Stomach (tissue), 9 donors: ENCODE data around the gene RALGAPA2. TPM values are rescaled to one million over a fixed set of nuclear protein-coding genes. Genes with fewer than 3 reads are reported as not detected.

Experiments used
- DNase-seq, 2 donors: peaks; one replicate each; pipeline versions ENCODE4 v3.0.0 to v3.0.0-alpha.2; 2013 to 2019
- H3K27ac ChIP-seq, 5 donors: fragments of 200-600 bp in 4 of 5; sonication (generic) in 4 of 5; one replicate each; pipeline ENCODE4 v1.5.1; 2013 to 2019; ENCODE audit warnings: mild to moderate bottlenecking in 1 of 5, moderate library complexity in 1 of 5
- H3K27me3 ChIP-seq, 3 donors: fragments of 200-600 bp; sonication (generic); one replicate each; pipeline ENCODE4 v1.5.1; 2017 to 2019; ENCODE audit warnings: mixed run types in 1 of 3
- H3K36me3 ChIP-seq, 4 donors: fragments of 200-600 bp; sonication (generic); 1 replicate in 3 of 4; 2 replicates in 1 of 4; pipeline ENCODE4 v1.5.1; 2016 to 2019
- H3K4me1 ChIP-seq, 4 donors: fragments of 200-600 bp; sonication (generic); one replicate each; pipeline ENCODE4 v1.5.1; 2016 to 2019
- H3K4me3 ChIP-seq, 4 donors: fragments of 200-600 bp; sonication (generic) in 3 of 4; one replicate each; pipeline ENCODE4 v1.5.1; 2016 to 2019; ENCODE audit warnings: mild to moderate bottlenecking in 1 of 4
- H3K9me3 ChIP-seq, 4 donors: fragments of 200-600 bp; sonication (generic); one replicate each; pipeline ENCODE4 v1.5.1; 2016 to 2019
- EP300 ChIP-seq: sonication (generic); formaldehyde crosslinking; IDR thresholded peaks from one replicate; pipeline ENCODE4 v1.6.1; 2017; ENCODE audit warnings: antibody characterized with exemption
- POLR2A ChIP-seq, 4 donors: fragments of 450-650 bp; IDR thresholded peaks; one replicate each; pipeline ENCODE4 v1.6.1; 2016; ENCODE audit warnings: antibody characterized with exemption in 4 of 4, control low read depth in 2 of 4, mild to moderate bottlenecking in 1 of 4, moderate library complexity in 1 of 4
- POLR2AphosphoS5 ChIP-seq, 3 donors: sonication (generic); formaldehyde crosslinking; IDR thresholded peaks; one replicate each; pipeline ENCODE4 v1.6.1; 2016; ENCODE audit warnings: antibody characterized with exemption in 3 of 3
- WGBS, 5 donors: extraction: QIAGEN DNeasy Blood & Tissue Kit in 3 of 5; methylation state at CpG; one replicate each; pipeline versions ENCODE4 v1.1.5 to v1.1.7; 2013 to 2018; 5-methylcytosine and 5-hydroxymethylcytosine counted together
- intact Hi-C: fragments of 100-400 bp; cut with DNase I; formaldehyde crosslinking; loops from one replicate; pipeline ENCODE4 v1.15.1; 2023; ENCODE audit warnings: low total_unique reads
- polyA plus RNA-seq, 3 donors: library from polyadenylated mRNA; stranded (reverse); fragments of 200-250 nt; gene quantifications; one replicate each; pipeline ENCODE4 v1.2.3, GENCODE V29; 2013
- total RNA-seq, 5 donors: library from RNA; depleted of rRNA; stranded (reverse); fragments of >200 nt; gene quantifications; one replicate each; pipeline versions ENCODE4 v1.1.0 to v1.2.3, GENCODE V29; 2014 to 2016
- TF ChIP-seq, protein P1 (sequence below), 7 experiments: fragments of 450-650 bp in 4 of 7; fragments of 200-600 bp in 3 of 7; sonication (generic) in 3 of 7; IDR thresholded peaks; one replicate each; pipeline ENCODE4 v1.5.1; 2016 to 2019; ENCODE audit warnings: antibody characterized with exemption in 7 of 7, control low read depth in 2 of 7, mild to moderate bottlenecking in 1 of 7
- donor health status: healthy with polysubstance abuse.
- donor health status: Bipolar disorder and iron deficiency.
- donor health status: healthy.

The RALGAPA2 gene
- total and polyA plus RNA-seq, 8 donors: 4.3 to 159 (median 48.7) TPM

DNA sequence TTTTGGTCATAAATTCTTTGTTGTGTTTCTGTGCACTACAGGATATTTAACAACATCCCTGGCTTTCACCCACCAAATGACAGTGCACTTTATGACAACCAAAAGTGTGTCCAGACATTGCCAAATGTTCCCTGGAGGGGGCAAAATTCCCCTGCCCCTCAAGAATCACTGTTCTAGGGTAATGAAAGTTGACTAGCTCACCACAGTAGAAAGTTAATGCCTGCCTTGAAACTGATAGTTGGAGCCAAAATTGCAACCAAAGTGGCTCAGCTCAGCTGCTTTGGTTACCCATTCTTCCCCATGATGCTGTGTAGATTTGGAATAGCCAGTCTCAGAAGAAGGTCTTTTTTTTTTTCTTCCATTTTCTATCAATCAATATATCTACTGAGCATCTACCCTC lies 150.6 kb downstream of the RALGAPA2 start:
- intact Hi-C loops: no loop called here
- H3K27me3 ChIP-seq: no peaks in the 10 kb centered on the region
- TF ChIP-seq EP300 (no peak), POLR2A (IDR thresholded peaks at IDR 0.05) (no peak), POLR2AphosphoS5 (IDR thresholded peaks at IDR 0.05) (no peak)
- TF ChIP-seq, protein P1, sequence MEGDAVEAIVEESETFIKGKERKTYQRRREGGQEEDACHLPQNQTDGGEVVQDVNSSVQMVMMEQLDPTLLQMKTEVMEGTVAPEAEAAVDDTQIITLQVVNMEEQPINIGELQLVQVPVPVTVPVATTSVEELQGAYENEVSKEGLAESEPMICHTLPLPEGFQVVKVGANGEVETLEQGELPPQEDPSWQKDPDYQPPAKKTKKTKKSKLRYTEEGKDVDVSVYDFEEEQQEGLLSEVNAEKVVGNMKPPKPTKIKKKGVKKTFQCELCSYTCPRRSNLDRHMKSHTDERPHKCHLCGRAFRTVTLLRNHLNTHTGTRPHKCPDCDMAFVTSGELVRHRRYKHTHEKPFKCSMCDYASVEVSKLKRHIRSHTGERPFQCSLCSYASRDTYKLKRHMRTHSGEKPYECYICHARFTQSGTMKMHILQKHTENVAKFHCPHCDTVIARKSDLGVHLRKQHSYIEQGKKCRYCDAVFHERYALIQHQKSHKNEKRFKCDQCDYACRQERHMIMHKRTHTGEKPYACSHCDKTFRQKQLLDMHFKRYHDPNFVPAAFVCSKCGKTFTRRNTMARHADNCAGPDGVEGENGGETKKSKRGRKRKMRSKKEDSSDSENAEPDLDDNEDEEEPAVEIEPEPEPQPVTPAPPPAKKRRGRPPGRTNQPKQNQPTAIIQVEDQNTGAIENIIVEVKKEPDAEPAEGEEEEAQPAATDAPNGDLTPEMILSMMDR (IDR thresholded peaks at IDR 0.05): no peak

DNA sequence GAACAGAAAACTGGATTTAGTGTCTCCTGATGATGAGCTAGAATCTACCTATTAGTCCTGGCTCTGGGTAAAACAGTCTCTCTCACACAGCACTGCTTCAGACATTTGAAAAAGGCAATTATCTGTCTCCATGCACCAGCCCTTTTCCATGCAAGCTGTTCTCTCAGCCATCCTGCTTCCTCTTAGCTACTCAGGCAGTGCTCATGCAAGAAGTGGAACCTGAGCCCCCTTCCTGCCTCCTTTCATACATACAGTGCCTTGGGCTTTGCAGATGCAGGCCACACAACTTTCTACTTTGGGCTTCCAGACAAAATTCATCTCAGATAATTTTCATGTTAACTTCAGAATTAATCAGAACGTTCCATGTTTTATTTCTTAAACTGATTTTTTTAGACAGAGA lies 151.3 kb downstream of the RALGAPA2 start:
- DNase-seq: no peak
- intact Hi-C loops: no loop called here
- 91 to 96% (median 95%) methylated on average over 1 of the region's 1 CpG for WGBS, 5 donors
- peaks cover 4 to 59% (median 33%) of the 10 kb centered on the region in 4 donors for H3K36me3 ChIP-seq
- H3K9me3 ChIP-seq: no peaks in the 10 kb centered on the region
- H3K27me3 ChIP-seq: no peaks in the 10 kb centered on the region
- no peak overlapping the region for H3K4me3 ChIP-seq
- no peak for TF ChIP-seq EP300
- TF ChIP-seq POLR2AphosphoS5 (IDR thresholded peaks at IDR 0.05): no peak
- TF ChIP-seq, protein P1 (IDR thresholded peaks at IDR 0.05): no peak
- TF ChIP-seq POLR2A (IDR thresholded peaks at IDR 0.05): no peak
- H3K27ac ChIP-seq: no peak overlapping the region
- peaks cover 0 to 5% (median 2%) of the 10 kb centered on the region in 4 donors for H3K4me1 ChIP-seq

More for the DNA sequence above, 150.6 kb downstream of the RALGAPA2 start:
- no peak overlapping the region for H3K27ac ChIP-seq
- no peaks in the 10 kb centered on the region for H3K9me3 ChIP-seq
- peaks cover 5 to 54% (median 26%) of the 10 kb centered on the region in 4 donors for H3K36me3 ChIP-seq
- peaks cover 0 to 11% (median 5%) of the 10 kb centered on the region in 4 donors for H3K4me1 ChIP-seq
- no peak overlapping the region for H3K4me3 ChIP-seq
- DNase-seq: no peak

DNA sequence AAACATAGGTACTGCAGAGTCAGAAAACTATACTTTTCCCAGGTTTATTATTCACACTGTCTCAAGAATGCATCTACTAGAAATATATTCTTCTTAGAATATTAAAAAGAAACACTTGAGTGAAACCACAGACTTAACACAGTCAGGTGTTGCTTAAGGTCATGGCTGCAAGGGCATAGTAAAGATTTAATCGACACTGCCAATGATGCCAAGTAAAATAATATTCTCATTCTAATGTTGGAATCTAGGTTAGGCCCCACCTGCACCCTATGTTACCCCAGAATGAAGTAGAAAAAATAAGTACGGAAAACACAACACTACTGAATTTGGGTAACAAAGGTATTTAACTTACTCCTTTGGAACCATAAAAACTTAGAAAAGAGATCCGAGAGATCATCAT lies 155.0 kb downstream of the RALGAPA2 start:
- Histone ChIP-seq H3K9me3 (no peaks in the 10 kb centered on the region), H3K4me1 (peaks cover 0 to 7% (median 0%) of the 10 kb centered on the region in 4 donors), H3K4me3 (no peak overlapping the region), H3K27me3 (no peaks in the 10 kb centered on the region), H3K27ac (no peak overlapping the region), H3K36me3 (peaks cover 0 to 65% (median 38%) of the 10 kb centered on the region in 4 donors)
- TF ChIP-seq, protein P1 (IDR thresholded peaks at IDR 0.05): no peak
- TF ChIP-seq POLR2A (IDR thresholded peaks at IDR 0.05): no peak
- TF ChIP-seq POLR2AphosphoS5 (IDR thresholded peaks at IDR 0.05): no peak
- TF ChIP-seq EP300: no peak
- intact Hi-C loops: no loop called here
- DNase-seq: no peak
- WGBS, 5 donors: 77 to 89% (median 88%) methylated on average over 3 of the region's 3 CpGs

DNA sequence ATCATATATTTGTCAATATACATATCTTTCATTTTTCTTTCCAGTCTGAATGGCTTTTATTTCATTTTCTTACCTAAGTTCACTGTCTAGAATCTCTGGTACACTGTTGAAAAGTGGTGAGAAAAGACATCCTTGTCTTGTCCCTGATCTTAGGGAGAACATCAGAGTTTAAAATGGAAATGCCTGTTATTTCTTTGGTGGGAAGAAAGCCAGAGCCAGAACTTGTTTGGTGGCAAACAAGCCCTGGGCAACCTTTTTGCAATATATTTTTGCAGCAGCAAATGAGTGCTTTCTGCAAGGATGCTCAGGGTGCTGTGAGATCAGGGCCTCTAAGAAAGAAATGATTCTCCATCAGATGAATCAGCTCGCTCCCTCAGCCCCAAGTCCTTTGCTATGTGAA lies 156.6 kb downstream of the RALGAPA2 start:
- no peak overlapping the region for H3K27ac ChIP-seq
- TF ChIP-seq POLR2A (IDR thresholded peaks at IDR 0.05) (no peak), POLR2AphosphoS5 (IDR thresholded peaks at IDR 0.05) (no peak), EP300 (no peak)
- TF ChIP-seq, protein P1 (IDR thresholded peaks at IDR 0.05): no peak
- H3K4me3 ChIP-seq: no peak overlapping the region
- intact Hi-C loops: no loop called here
- H3K27me3 ChIP-seq: no peaks in the 10 kb centered on the region
- no peaks in the 10 kb centered on the region for H3K9me3 ChIP-seq
- DNase-seq: no peak
- peaks cover 0 to 14% (median 11%) of the 10 kb centered on the region in 4 donors for H3K4me1 ChIP-seq
- 90 to 100% (median 98%) methylated on average over 1 of the region's 1 CpG for WGBS, 5 donors
- H3K36me3 ChIP-seq: peaks cover 0 to 53% (median 34%) of the 10 kb centered on the region in 4 donors
